GM12878 (cell line): Measurements from ENCODE around the gene C22orf15. TPM values are rescaled to one million over a fixed set of nuclear protein-coding genes. Genes with fewer than 3 reads are reported as not detected.

Source experiments
- ATAC-seq: fragments of 200-7000 bp; cut with Tn5 transposase; 3 replicates; pipeline ENCODE4 v1.9.1; 2020; ENCODE audit warnings: mild to moderate bottlenecking, moderate library complexity
- BruUV-seq: library from RNA; stranded (reverse); fragments of 400-500 nt; replicated peaks from 2 replicates; lab custom pipeline; 2021; lab: Mats Ljungman, UMichigan
- CTCF ChIA-PET: fragments of 300-600 bp; sonication (Branson Sonifier 250); formaldehyde crosslinking; extraction: SDS; loops from one replicate; lab custom pipeline; 2021; ENCODE audit warnings: inconsistent platforms; lab: Yijun Ruan, JAX
- POLR2A ChIA-PET: fragments of 350-600 bp; formaldehyde crosslinking; extraction: SDS; loops from one replicate; lab custom pipeline; 2021; ENCODE audit warnings: inconsistent platforms; lab: Charles Lee
- RAD21 ChIA-PET: fragments of 300-600 bp; sonication (Branson Sonifier 250); formaldehyde crosslinking; loops from one replicate; lab custom pipeline; 2023; ENCODE audit warnings: antibody characterized with exemption; ENCODE audit not compliant: unreplicated experiment; lab: Charles Lee
- SMC1A ChIA-PET: fragments of 300-600 bp; sonication (Branson Sonifier 250); formaldehyde crosslinking; loops from one replicate; lab custom pipeline; 2023; ENCODE audit not compliant: unreplicated experiment, uncharacterized antibody; lab: Charles Lee
- DNase-seq: peaks from one replicate; pipeline ENCODE4 v3.0.0-alpha.2; 2011; ENCODE audit warnings: low read depth, low spot score
- FAIRE-seq: peaks from 3 replicates; lab custom pipeline; 2011; peaks lifted over from hg19 to GRCh38; lab: Jason Lieb, UNC
- H2AFZ ChIP-seq: 2 replicates; pipeline ENCODE4 v1.6.0; 2011; ENCODE audit warnings: low read depth, low read length, control low read depth; ENCODE audit not compliant: control insufficient read depth
- H3K27ac ChIP-seq: 2 replicates; pipeline ENCODE4 v1.5.1; 2011; ENCODE audit warnings: control low read depth; ENCODE audit not compliant: control insufficient read depth, insufficient read depth
- H3K27me3 ChIP-seq, 2 experiments: replicated peaks in 1 of 2; 2 replicates each; pipeline versions ENCODE4 v1.6.0 to v1.6.1; 2011; ENCODE audit warnings: low read length in 1 of 2; ENCODE audit not compliant: control insufficient read depth in 2 of 2, insufficient read depth in 2 of 2
- H3K36me3 ChIP-seq, 2 experiments: 2 replicates each; pipeline ENCODE4 v1.5.1; 2011; ENCODE audit warnings: low read length in 1 of 2; ENCODE audit not compliant: control insufficient read depth in 2 of 2, insufficient read depth in 2 of 2
- H3K4me1 ChIP-seq: 2 replicates; pipeline ENCODE4 v1.6.1; 2011; ENCODE audit warnings: mild to moderate bottlenecking, low read length, moderate library complexity, mixed read lengths; ENCODE audit not compliant: control insufficient read depth, insufficient read depth
- H3K4me2 ChIP-seq: 2 replicates; pipeline ENCODE4 v1.6.0; 2011; ENCODE audit warnings: control low read depth; ENCODE audit not compliant: control insufficient read depth, insufficient read depth
- H3K4me3 ChIP-seq: fragments of 200-600 bp; sonication (generic); 2 replicates; pipeline ENCODE4 v1.5.1; 2016
- H3K79me2 ChIP-seq: 2 replicates; pipeline ENCODE4 v1.6.0; 2011; ENCODE audit warnings: low read length; ENCODE audit not compliant: control insufficient read depth, insufficient read depth
- H3K9ac ChIP-seq: 2 replicates; pipeline ENCODE4 v1.8.0; 2011; ENCODE audit warnings: low read length, control low read depth, mixed read lengths; ENCODE audit not compliant: control insufficient read depth, insufficient read depth
- H3K9me3 ChIP-seq: replicated peaks from 3 replicates; pipeline ENCODE4 v1.5.1; 2011; ENCODE audit warnings: mild to moderate bottlenecking, low read length; ENCODE audit not compliant: control insufficient read depth, insufficient read depth
- H4K20me1 ChIP-seq: 2 replicates; pipeline ENCODE4 v1.6.0; 2011; ENCODE audit not compliant: control insufficient read depth, insufficient read depth
- BCL3 ChIP-seq: IDR thresholded peaks from 2 replicates; pipeline ENCODE4 v1.6.1; 2011; ENCODE audit warnings: borderline replicate concordance, low read depth, mild to moderate bottlenecking, moderate library complexity, low read length; ENCODE audit not compliant: insufficient read depth, poor library complexity, severe bottlenecking
- BHLHE40 ChIP-seq, 2 experiments: fragments of 450-650 bp in 1 of 2; IDR thresholded peaks; 2 replicates each; pipeline ENCODE4 v1.6.1; 2011 to 2017; ENCODE audit warnings: low read depth in 2 of 2, borderline replicate concordance in 1 of 2, improper control_type of control experiment in 1 of 2, low read length in 1 of 2, mild to moderate bottlenecking in 1 of 2
- CEBPB ChIP-seq, 2 experiments: fragments of 150-350 bp in 1 of 2; IDR thresholded peaks; 2 replicates each; pipeline ENCODE4 v1.6.1; 2012 to 2014; ENCODE audit warnings: low read depth in 2 of 2, low read length in 2 of 2, borderline replicate concordance in 1 of 2, inconsistent platforms in 1 of 2
- E4F1 ChIP-seq: fragments of 450-650 bp; IDR thresholded peaks from 2 replicates; pipeline ENCODE4 v1.6.1; 2018; ENCODE audit warnings: borderline replicate concordance, mild to moderate bottlenecking; ENCODE audit not compliant: partially characterized antibody
- ETV6 ChIP-seq, 2 experiments: fragments of 450-650 bp in 1 of 2; IDR thresholded peaks in 1 of 2; conservative IDR thresholded peaks in 1 of 2; 2 replicates each; pipeline ENCODE4 v1.6.1; 2014; ENCODE audit warnings: antibody characterized with exemption in 1 of 2, borderline replicate concordance in 1 of 2, low read depth in 1 of 2, mild to moderate bottlenecking in 1 of 2, moderate library complexity in 1 of 2
- IKZF2 ChIP-seq, 2 experiments: fragments of 450-650 bp; IDR thresholded peaks; 2 replicates each; pipeline ENCODE4 v1.6.1; 2017; ENCODE audit warnings: mild to moderate bottlenecking in 2 of 2, moderate library complexity in 2 of 2
- MTA3 ChIP-seq: IDR thresholded peaks from 2 replicates; pipeline ENCODE4 v1.6.1; 2012; ENCODE audit warnings: low read length, inconsistent platforms, borderline replicate concordance
- PML ChIP-seq: IDR thresholded peaks from 2 replicates; pipeline ENCODE4 v1.6.1; 2012; ENCODE audit warnings: low read length, inconsistent platforms
- RBBP5 ChIP-seq: fragments of 200-600 bp; sonication (generic); conservative IDR thresholded peaks from 2 replicates; pipeline ENCODE4 v1.6.1; 2016
- SIX5 ChIP-seq: IDR thresholded peaks from 2 replicates; pipeline ENCODE4 v1.6.1; 2011; ENCODE audit warnings: mild to moderate bottlenecking, low read depth, low read length, moderate library complexity; ENCODE audit not compliant: severe bottlenecking
- SREBF2 ChIP-seq: IDR thresholded peaks from 2 replicates; pipeline ENCODE4 v1.6.1; 2012; ENCODE audit warnings: mild to moderate bottlenecking, low read length
- STAT3 ChIP-seq: IDR thresholded peaks from 2 replicates; pipeline ENCODE4 v1.6.1; 2011; ENCODE audit warnings: low read depth, low read length, improper control_type of control experiment
- TARDBP ChIP-seq: IDR thresholded peaks from 2 replicates; pipeline ENCODE4 v1.6.1; 2016; ENCODE audit warnings: borderline replicate concordance
- ZNF24 ChIP-seq: fragments of 450-650 bp; IDR thresholded peaks from 2 replicates; pipeline ENCODE4 v1.6.1; 2017; ENCODE audit warnings: antibody characterized with exemption, mild to moderate bottlenecking
- ZNF622 ChIP-seq: fragments of 450-650 bp; IDR thresholded peaks from 2 replicates; pipeline ENCODE4 v1.6.1; 2017; ENCODE audit warnings: mild to moderate bottlenecking, inconsistent platforms
- ZSCAN29 ChIP-seq: fragments of 450-650 bp; IDR thresholded peaks from 2 replicates; pipeline ENCODE4 v1.6.1; 2017; ENCODE audit warnings: mild to moderate bottlenecking, moderate library complexity
- WGBS: methylation state at CpG from one replicate; pipeline ENCODE4 v1.1.6; 2016; ENCODE audit warnings: low lambda C conversion rate; ENCODE audit not compliant: insufficient replicate concordance, insufficient coverage; ENCODE audit errors: missing lambda C conversion rate; 5-methylcytosine and 5-hydroxymethylcytosine counted together
- in situ Hi-C: fragments of 300-500 bp; cut with MboI; formaldehyde crosslinking; loops from 9 replicates; pipeline ENCODE4 v1.14.3; 2018; ENCODE audit warnings: mixed read lengths
- intact Hi-C: fragments of 100-400 bp; cut with micrococcal nuclease; formaldehyde crosslinking; loops from one replicate; pipeline ENCODE4 v1.14.2; 2022; ENCODE audit not compliant: unreplicated experiment
- polyA plus RNA-seq, 11 experiments: library from polyadenylated mRNA; depleted of rRNA in 4 of 11; unstranded in 6 of 11; stranded (reverse) in 5 of 11; fragments of >200 nt; fragmentation: Nextera tagmentation in 4 of 11; fragmentation: Illumina TruSeq in 1 of 11; extraction: Ambion mirVana in 4 of 11; extraction: Trizol in 1 of 11; gene quantifications; 1 replicate in 1 of 11; 2 replicates in 10 of 11; pipeline versions ENCODE4 v1.2.1 to v1.2.3, GENCODE V29; 2011 to 2016; ENCODE audit warnings: inconsistent platforms in 2 of 11, missing spikeins in 2 of 11, low read depth in 1 of 11
- total RNA-seq, 4 experiments: library from RNA; depleted of rRNA in 3 of 4; stranded (reverse); fragments of >200 nt in 3 of 4; fragmentation: Illumina TruSeq in 1 of 4; extraction: Trizol in 1 of 4; gene quantifications; 2 replicates each; pipeline versions ENCODE4 v1.2.1 to v1.2.3, GENCODE V29; 2013 to 2021

Gene C22orf15
- total and polyA plus RNA-seq, 10 of the 15 experiments (the other 5 are each of a cell fraction or from before 2014, with no cell fraction given) = 0.05 to 0.47 (median 0.13) TPM; not detected in 3

GRCh38 chr22:23783265-23784150, 20.7 kb downstream of the C22orf15 start:
- intact Hi-C loops = no loop called here
- SMC1A ChIA-PET = no interaction called here
- Histone ChIP-seq H3K27ac (no peak overlapping the region), H3K4me2 (no peak overlapping the region), H4K20me1 (0 out of 2 replicates have a peak, but pooled peaks cover 4% of the 10 kb centered on the region), H3K4me1 (peaks cover 5% of the 10 kb centered on the region), H2AFZ (no peak overlapping the region), H3K9ac (no peak overlapping the region), H3K36me3 (no peaks in the 10 kb centered on the region), H3K4me3 (no peak overlapping the region), H3K9me3 (no peaks in the 10 kb centered on the region), H3K79me2 (peaks cover 15% of the 10 kb centered on the region), H3K27me3 (peaks cover 0 to 2% of the 10 kb centered on the region in 2 experiments; a peak in 1 of 4 replicates)
- WGBS = 43% methylated on average over 15 of the region's 15 CpGs
- POLR2A ChIA-PET = no interaction called here
- RAD21 ChIA-PET = no interaction called here
- no peak for ATAC-seq
- FAIRE-seq = no peak
- in situ Hi-C loops = no loop called here
- no TSS peak for BruUV-seq
- DNase-seq = no peak
- CTCF ChIA-PET = no interaction called here
- TF ChIP-seq IKZF2 (IDR thresholded peaks at IDR 0.05) (no peak), BCL3 (no peak), RBBP5 (no peak), SREBF2 (no peak), ZNF24 (no peak), E4F1 (no peak), PML (no peak), CEBPB (IDR thresholded peaks at IDR 0.05; ENCODE audit: borderline replicate concordance in 1 of 2, low read depth in 2 of 2, low read length in 2 of 2) (no peak), SIX5 (no peak), TARDBP (no peak), MTA3 (no peak), STAT3 (no peak), ZNF622 (no peak), BHLHE40 (IDR thresholded peaks at IDR 0.05; ENCODE audit: borderline replicate concordance in 1 of 2, low read depth in 2 of 2, low read length in 1 of 2) (no peak), ZSCAN29 (no peak), ETV6 (conservative IDR thresholded peaks at IDR 0.05 in 1 of 2, IDR thresholded peaks at IDR 0.05 in 1 of 2; ENCODE audit: borderline replicate concordance in 1 of 2, low read depth in 1 of 2) (no peak)
- TF ChIP-seq, all 136 proteins: peak for 0
